SU-DHL-6 (cell line): ENCODE data around the gene FBXW7.

Experiments used
- H2AFZ ChIP-seq: fragments of 200-600 bp; sonication (generic); 2 replicates; pipeline ENCODE4 v1.6.1; 2014; ENCODE audit warnings: low read depth, mild to moderate bottlenecking, moderate library complexity, mixed read lengths, antibody characterized with exemption, low read length; ENCODE audit not compliant: severe bottlenecking
- H3F3A ChIP-seq: fragments of 200-600 bp; shearing (Covaris generic); 2 replicates; pipeline ENCODE4 v1.6.0; 2016; ENCODE audit warnings: antibody characterized with exemption, mild to moderate bottlenecking; ENCODE audit not compliant: insufficient read depth
- H3K27ac ChIP-seq: fragments of 200-600 bp; sonication (generic); 2 replicates; pipeline ENCODE4 v1.5.1; 2016; ENCODE audit warnings: low read depth, mild to moderate bottlenecking, low read length, moderate library complexity, mixed read lengths
- H3K27me3 ChIP-seq: fragments of 200-600 bp; sonication (generic), shearing (Covaris generic); 2 replicates; pipeline ENCODE4 v1.6.0; 2014; ENCODE audit warnings: mild to moderate bottlenecking, low read length
- H3K36me3 ChIP-seq: fragments of 200-600 bp; sonication (generic); 2 replicates; pipeline ENCODE4 v1.6.1; 2014; ENCODE audit warnings: mild to moderate bottlenecking, low read length, mixed read lengths
- H3K4me2 ChIP-seq: fragments of 300-600, 200-600 bp; shearing (Covaris generic), sonication (generic); 2 replicates; pipeline ENCODE4 v1.6.0; 2014; ENCODE audit warnings: low read length, low read depth, mild to moderate bottlenecking; ENCODE audit not compliant: poor library complexity, severe bottlenecking
- H3K4me3 ChIP-seq: fragments of 200-600 bp; sonication (generic); 2 replicates; pipeline ENCODE4 v1.5.1; 2014; ENCODE audit warnings: antibody characterized with exemption, low read length, mild to moderate bottlenecking, mixed read lengths; ENCODE audit not compliant: insufficient read depth, poor library complexity, severe bottlenecking
- H3K79me2 ChIP-seq: fragments of 200-600 bp; sonication (generic); 2 replicates; pipeline ENCODE4 v1.6.1; 2014; ENCODE audit warnings: mild to moderate bottlenecking, low read length, moderate library complexity; ENCODE audit not compliant: insufficient read depth
- H3K9ac ChIP-seq: fragments of 200-600 bp; sonication (generic); 2 replicates; pipeline ENCODE4 v1.7.0; 2014; ENCODE audit warnings: mild to moderate bottlenecking, low read length
- H3K9me2 ChIP-seq: fragments of 200-600 bp; sonication (generic); replicated peaks from 2 replicates; pipeline ENCODE4 v1.6.1; 2014; ENCODE audit warnings: low read length; ENCODE audit not compliant: insufficient read depth
- H3K9me3 ChIP-seq: fragments of 200-600 bp; sonication (generic); 2 replicates; pipeline ENCODE4 v1.6.1; 2014; ENCODE audit warnings: low read length, mixed read lengths; ENCODE audit not compliant: insufficient read depth
- H4K20me1 ChIP-seq: fragments of 200-600 bp; sonication (generic); 2 replicates; pipeline ENCODE4 v1.6.1; 2014; ENCODE audit warnings: low read depth, mild to moderate bottlenecking, antibody characterized with exemption, low read length, moderate library complexity, mixed read lengths
- CTCF ChIP-seq: fragments of 200-600 bp; sonication (generic); IDR thresholded peaks from one replicate; pipeline ENCODE4 v1.5.1; 2017; ENCODE audit warnings: antibody characterized with exemption, mild to moderate bottlenecking, low read length, moderate library complexity; ENCODE audit not compliant: insufficient read depth, poor library complexity, severe bottlenecking
- EZH2phosphoT487 ChIP-seq: fragments of 200-600 bp; sonication (generic), shearing (Covaris generic); conservative IDR thresholded peaks from 2 replicates; pipeline ENCODE4 v1.6.1; 2018; ENCODE audit warnings: mild to moderate bottlenecking, antibody characterized with exemption, low read length, moderate library complexity, mixed read lengths

FBXW7 gene

GRCh38 chr4:152278172-152278504 is 257.8 kb downstream of the FBXW7 start:
- H3K36me3 ChIP-seq = no peaks in the 10 kb centered on the region
- no peak overlapping the region for H2AFZ ChIP-seq
- TF ChIP-seq EZH2phosphoT487 = no peak
- TF ChIP-seq CTCF = no peak
- H3K4me3 ChIP-seq = no peak overlapping the region
- no peaks in the 10 kb centered on the region for H3K79me2 ChIP-seq
- no peaks in the 10 kb centered on the region for H3K9me2 ChIP-seq
- no peaks in the 10 kb centered on the region for H4K20me1 ChIP-seq
- no peaks in the 10 kb centered on the region for H3F3A ChIP-seq
- no peak overlapping the region for H3K4me2 ChIP-seq
- H3K27me3 ChIP-seq = no peaks in the 10 kb centered on the region
- H3K27ac ChIP-seq = no peak overlapping the region
- H3K9ac ChIP-seq = no peak overlapping the region
- H3K9me3 ChIP-seq = no peaks in the 10 kb centered on the region

- no peak overlapping the region for H3K4me3 ChIP-seq
- no peak for TF ChIP-seq CTCF
- no peak for TF ChIP-seq EZH2phosphoT487
- H3K36me3 ChIP-seq = no peaks in the 10 kb centered on the region
- no peaks in the 10 kb centered on the region for H3K27me3 ChIP-seq
- H3K79me2 ChIP-seq = no peaks in the 10 kb centered on the region
- no peaks in the 10 kb centered on the region for H4K20me1 ChIP-seq
- no peak overlapping the region for H3K27ac ChIP-seq
- no peak overlapping the region for H2AFZ ChIP-seq
- H3K4me2 ChIP-seq = no peak overlapping the region
- no peaks in the 10 kb centered on the region for H3K9me3 ChIP-seq
- H3K9me2 ChIP-seq = no peaks in the 10 kb centered on the region
- H3K9ac ChIP-seq = no peak overlapping the region
- H3F3A ChIP-seq = no peaks in the 10 kb centered on the region
Observed at GRCh38 chr4:152277333-152277732, 258.6 kb downstream of the FBXW7 start.

- Histone ChIP-seq H3K27ac (no peak overlapping the region), H3F3A (no peaks in the 10 kb centered on the region), H3K9ac (no peak overlapping the region), H3K4me2 (no peak overlapping the region), H4K20me1 (no peaks in the 10 kb centered on the region), H3K4me3 (no peak overlapping the region), H3K9me3 (no peaks in the 10 kb centered on the region), H3K9me2 (no peaks in the 10 kb centered on the region), H3K36me3 (no peaks in the 10 kb centered on the region), H3K79me2 (no peaks in the 10 kb centered on the region), H3K27me3 (no peaks in the 10 kb centered on the region), H2AFZ (no peak overlapping the region)
- no peak for TF ChIP-seq EZH2phosphoT487
- TF ChIP-seq CTCF = no peak
Observed at GRCh38 chr4:152273343-152273742, 262.5 kb downstream of the FBXW7 start.
